ENCODE data around the gene C2CD5. TPM values are rescaled to one million over a fixed set of nuclear protein-coding genes. Genes with fewer than 3 reads are reported as not detected.
"Not testable (repeated sequence)": the region's sequence is repeated elsewhere in the genome, so short reads cannot be mapped to it uniquely, and the experiment has no call there.

Gene C2CD5
- total RNA-seq, 1 donor from 2014 or later = 28.3 TPM

DNA sequence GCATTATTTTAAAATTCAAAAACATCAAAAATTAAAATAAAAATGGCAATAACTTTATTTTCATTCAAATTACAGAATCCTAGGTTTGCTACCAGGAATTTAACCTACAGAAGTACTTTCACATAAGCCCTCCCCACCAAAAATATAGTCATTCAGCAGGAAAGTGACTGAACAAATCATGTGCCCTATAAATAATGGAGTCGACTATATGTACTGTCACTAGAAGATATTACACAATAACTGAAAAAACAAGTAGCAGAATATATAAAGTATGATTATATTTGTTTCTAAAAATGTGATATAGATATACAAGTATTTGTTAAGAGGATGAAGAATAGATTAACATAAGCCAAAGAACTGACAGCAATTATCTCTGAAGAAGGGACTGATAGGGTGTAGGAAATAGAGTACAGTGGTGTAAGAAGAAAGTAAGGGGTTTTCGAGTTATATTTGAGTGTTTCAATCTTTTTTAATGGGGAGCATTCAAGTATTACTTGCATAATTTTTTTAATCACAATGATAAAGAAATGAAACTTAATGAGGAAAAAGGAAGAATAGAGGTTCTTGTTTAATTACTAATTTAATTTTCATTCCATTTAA is 7.9 kb downstream of the C2CD5 start:
- DNase-seq (ENCODE audit: low spot score) = no peak

DNA sequence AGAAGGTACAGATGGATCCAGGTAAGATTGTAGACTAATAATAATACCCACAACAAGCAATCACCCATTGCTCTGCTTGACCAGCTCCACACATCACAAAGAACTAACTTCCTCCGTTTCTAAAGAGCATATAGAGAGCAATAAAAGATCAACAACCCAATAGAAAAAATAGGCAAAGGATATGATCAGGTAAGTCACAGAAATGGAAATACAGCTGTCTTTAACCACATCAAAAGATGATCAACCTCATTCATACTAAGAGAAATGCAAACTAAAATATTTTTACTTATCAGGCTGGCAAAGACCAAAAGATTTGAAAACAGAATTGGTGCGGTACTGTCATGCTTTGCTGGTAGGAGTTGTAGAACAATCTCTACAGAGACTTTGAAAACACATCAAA is 8.9 kb downstream of the C2CD5 start:
- no peak for DNase-seq (ENCODE audit: low spot score)

GRCh38 chr12:22535038-22535437 is 9.3 kb downstream of the C2CD5 start:
- DNase-seq (ENCODE audit: low spot score) = no peak

DNA sequence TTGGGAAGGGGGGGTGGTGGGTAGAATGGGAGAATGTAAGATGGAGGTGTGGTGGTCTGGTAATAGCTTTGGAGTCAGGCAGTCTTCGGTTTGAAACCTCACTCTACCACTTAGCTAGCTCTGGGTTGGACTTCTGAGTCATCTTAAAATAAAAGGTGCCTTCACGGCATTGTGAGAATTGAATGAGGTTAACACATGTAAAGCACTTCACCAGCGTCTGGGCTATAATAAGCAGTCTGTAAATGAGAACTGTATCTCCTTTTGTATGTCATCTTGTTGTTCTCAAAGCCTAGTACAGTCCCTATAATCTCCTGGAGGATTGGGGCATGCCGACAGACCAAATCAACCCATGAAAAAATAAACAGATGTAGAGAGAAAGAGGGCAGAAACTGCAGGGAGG is 11.2 kb downstream of the C2CD5 start:
- no peak for DNase-seq (ENCODE audit: low spot score)

DNA sequence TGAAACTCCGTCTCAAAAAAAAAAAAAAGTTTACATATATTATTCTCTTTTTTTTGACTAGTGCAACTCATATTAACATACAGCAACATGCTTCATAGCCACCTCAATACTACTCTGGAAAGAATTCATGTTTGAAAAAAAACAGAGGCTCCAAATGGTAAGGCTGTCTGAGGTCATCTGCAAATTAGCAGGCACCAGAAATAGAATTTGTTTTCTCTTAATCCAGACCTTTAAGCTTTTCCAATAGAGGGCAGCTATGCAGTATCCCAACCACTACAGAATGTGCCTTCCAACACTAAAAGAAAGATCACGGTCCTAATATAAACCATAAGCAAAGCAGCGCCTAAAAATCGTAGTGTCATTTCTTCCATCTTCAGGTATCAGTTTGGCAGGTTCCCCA is 12.0 kb downstream of the C2CD5 start:
- DNase-seq (ENCODE audit: low spot score) = no peak

- DNase-seq (ENCODE audit: low spot score) = no peak
Observed at GRCh38 chr12:22531205-22531604, 13.1 kb downstream of the C2CD5 start.

GRCh38 chr12:22529281-22530060 is 14.9 kb downstream of the C2CD5 start:
- DNase-seq (ENCODE audit: low spot score) = no peak

DNA sequence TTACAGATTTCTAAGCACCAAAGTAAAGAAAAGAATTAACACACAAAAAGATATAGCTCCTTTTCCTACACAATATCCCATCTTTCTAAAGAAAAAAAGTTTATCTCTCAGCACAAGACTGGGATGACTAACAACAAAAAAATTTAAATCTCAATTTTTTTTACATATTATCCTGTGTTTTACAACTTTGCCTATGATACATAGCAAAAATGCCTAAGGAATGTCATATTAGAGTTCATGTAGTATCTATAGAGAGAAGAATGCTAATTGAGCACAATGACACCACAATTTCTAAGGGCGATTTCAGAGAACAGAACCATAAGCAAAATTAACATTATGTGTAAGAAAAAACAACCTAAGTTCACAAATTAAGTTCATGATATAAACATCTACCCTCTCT is 16.3 kb downstream of the C2CD5 start:
- no peak for DNase-seq (ENCODE audit: low spot score)

DNA sequence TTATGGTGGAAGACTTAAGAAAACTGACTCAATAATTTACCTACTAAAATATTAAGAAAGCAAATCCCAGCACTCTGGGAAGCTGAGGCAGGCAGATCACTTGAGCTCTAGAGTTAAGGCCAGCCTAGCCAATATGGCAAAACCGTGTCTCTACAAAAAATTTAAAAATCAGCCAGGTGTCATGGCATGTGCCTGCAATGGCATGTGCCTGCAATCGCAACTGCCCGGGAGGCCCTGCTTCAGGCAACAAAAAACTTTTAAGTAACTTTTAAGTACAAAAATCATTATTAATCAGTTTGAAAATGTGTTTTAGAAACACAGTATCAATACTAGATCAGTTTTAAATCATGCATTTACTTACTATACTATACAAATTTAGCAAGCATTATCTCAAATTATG is 17.5 kb downstream of the C2CD5 start:
- DNase-seq (ENCODE audit: low spot score) = no peak

DNA sequence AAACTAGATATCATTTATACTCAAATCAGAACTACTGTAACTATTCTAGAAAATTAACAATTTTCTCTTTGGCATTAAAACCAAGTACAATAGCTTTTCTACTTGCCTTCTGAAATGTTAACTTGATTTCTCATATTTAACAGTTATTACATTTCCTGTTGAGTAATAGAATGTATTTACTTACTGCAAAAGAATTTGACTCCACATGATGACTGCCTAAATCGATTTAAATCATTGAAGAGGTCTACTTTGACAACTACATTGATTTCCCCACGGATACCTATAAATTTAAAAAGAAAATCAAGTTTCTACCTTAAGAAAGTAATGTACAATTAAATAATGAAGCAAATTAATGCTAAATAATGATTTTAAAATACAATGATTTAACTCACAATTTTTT is 18.9 kb downstream of the C2CD5 start:
- DNase-seq (ENCODE audit: low spot score) = no peak

DNA sequence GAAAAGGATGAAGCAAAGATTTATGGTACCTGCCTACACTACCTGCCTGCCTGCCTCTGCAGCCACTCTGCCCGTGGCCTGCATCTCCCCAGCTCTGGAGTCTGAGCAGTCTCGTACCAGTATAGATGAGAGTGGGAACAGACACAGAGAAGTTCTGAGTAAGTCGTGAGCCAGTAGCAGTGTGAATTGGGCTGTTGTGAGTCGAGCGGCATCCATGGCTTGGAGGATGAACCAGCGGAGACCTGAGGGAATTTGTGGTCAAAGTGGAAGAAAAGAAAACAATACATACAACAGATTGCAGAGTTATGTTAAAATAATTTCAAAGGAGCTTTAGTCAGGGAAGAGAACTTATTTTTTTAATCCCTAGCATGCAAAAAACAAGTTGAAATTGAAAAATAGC is 25.3 kb downstream of the C2CD5 start:
- DNase-seq (ENCODE audit: low spot score) = no peak

DNA sequence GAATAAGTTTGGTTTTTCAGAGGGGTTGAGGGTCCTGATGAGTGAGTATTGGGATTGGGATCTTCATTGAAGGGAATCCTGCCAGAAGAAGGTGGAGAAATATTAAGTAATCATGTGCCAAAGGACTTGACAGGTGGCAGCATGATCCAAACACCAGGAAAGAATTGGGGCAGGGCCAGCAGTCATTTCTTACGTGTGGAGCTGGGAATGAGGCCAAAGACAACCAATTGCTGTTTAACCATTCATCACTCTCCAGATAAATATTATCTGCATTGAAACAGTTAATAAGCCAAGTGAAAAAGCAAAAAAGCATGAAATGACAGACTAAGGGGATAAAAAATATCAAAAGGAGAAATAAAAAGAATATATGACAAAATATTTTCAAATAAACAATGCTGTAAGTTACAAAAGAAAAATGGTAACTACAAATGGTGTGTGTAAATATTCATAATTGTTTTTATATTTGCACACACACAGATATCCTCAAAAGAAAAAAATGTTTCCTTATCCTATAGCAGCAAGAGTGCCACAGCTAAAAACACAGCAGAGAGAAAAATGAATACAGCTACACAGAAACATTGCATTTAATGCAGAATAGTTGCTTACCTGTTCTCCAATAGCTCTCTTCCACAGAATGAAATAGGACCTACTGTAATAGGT is 26.2 kb downstream of the C2CD5 start:
- DNase-seq (ENCODE audit: low spot score) = no peak

GRCh38 chr12:22514875-22515274 is 29.5 kb downstream of the C2CD5 start:
- DNase-seq (ENCODE audit: low spot score) = no peak

DNA sequence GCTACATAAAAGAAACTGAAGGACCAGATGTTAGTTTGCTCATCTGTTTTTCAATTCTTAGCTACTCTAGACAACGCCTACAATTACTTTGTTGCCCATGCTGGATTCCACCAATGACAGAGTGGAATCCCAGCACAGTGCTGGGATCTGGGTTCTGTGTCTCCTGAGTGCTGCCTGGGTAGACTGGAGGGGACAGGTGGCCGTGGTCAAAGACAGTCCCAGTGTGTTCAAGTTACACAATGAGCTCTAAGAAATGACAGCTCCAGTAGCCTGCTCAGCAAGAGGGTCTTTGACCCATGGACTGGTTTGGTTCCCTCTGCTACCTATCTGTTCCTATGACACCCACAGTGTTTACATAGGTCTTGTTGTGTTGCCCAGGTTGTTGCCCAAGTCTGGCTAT is 38.5 kb downstream of the C2CD5 start:
- no peak for DNase-seq (ENCODE audit: low spot score)

GRCh38 chr12:22500100-22500499 is 44.2 kb downstream of the C2CD5 start:
- no peak for DNase-seq (ENCODE audit: low spot score)

GRCh38 chr12:22499445-22499844 is 44.9 kb downstream of the C2CD5 start:
- no peak for DNase-seq (ENCODE audit: low spot score)

DNA sequence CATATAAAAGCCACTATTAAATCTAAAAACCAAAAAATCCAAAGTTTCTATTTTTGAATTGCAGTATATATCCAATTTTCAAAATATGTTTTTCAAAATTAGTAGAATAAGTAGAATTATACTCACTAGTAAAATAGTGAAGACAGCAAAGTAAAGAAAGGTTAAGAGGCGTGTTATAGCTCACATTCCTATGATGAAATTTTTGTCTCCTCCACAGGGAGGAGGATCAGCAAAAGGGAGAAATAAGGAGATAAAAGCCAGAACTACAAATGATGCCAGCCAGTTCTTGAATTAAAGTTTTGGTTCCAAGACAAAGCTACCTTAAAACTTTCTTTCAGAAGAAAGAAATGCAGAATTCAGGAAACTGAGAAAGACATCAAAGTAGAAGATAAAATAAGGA is 50.0 kb downstream of the C2CD5 start:
- DNase-seq (ENCODE audit: low spot score) = no peak

- no peak for DNase-seq (ENCODE audit: low spot score)
Observed at GRCh38 chr12:22491034-22491433, 53.3 kb downstream of the C2CD5 start.

DNA sequence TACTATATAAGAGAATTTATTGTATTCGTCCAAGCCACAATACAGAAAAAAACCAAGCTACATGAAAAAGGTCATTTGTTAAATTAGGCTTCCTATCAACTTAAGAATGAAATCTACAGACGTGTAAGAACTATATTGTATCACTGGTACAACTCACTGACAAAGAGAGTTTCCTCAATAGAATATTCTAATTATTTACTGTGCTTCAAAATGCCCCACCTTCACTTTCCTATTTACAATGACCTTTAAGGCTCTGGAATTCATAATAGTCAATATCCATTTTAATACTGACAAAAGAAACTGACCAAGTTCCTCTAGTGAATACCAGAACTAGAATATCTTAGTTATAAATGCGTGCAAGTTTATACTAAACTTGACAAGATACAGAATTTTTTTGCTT is 55.9 kb downstream of the C2CD5 start:
- DNase-seq (ENCODE audit: low spot score) = no peak

GRCh38 chr12:22487683-22488082 is 56.7 kb downstream of the C2CD5 start:
- DNase-seq (ENCODE audit: low spot score) = not testable (repeated sequence)

- DNase-seq (ENCODE audit: low spot score) = no peak
Observed at GRCh38 chr12:22481547-22482104, 62.7 kb downstream of the C2CD5 start.

DNA sequence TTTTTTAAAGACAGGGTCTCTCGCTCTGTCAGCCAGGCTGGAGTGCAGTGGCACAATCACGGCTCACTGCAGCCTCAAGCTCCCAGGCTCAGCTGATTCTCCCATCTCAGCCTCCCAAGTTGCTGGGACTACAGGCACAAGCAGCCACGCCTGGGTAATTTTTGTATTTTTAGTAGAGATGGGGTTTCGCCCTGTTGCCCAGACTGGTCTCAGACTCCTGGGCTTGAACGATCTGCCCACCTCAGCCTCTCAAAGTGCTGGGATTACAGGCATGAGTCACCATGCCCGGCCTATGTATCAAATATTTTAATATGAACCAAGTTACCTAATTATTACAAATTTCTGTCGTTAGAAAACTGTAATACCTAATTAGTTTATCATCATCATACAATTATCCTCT is 63.5 kb downstream of the C2CD5 start:
- not testable (repeated sequence) for DNase-seq (ENCODE audit: low spot score)

Measured in mesenteric fat pad (tissue), 1 donor.